ENCODE data around the gene IPO11.
"Not testable (repeated sequence)": the region's sequence is repeated elsewhere in the genome, so short reads cannot be mapped to it uniquely, and the experiment has no call there.

Gene IPO11

DNA sequence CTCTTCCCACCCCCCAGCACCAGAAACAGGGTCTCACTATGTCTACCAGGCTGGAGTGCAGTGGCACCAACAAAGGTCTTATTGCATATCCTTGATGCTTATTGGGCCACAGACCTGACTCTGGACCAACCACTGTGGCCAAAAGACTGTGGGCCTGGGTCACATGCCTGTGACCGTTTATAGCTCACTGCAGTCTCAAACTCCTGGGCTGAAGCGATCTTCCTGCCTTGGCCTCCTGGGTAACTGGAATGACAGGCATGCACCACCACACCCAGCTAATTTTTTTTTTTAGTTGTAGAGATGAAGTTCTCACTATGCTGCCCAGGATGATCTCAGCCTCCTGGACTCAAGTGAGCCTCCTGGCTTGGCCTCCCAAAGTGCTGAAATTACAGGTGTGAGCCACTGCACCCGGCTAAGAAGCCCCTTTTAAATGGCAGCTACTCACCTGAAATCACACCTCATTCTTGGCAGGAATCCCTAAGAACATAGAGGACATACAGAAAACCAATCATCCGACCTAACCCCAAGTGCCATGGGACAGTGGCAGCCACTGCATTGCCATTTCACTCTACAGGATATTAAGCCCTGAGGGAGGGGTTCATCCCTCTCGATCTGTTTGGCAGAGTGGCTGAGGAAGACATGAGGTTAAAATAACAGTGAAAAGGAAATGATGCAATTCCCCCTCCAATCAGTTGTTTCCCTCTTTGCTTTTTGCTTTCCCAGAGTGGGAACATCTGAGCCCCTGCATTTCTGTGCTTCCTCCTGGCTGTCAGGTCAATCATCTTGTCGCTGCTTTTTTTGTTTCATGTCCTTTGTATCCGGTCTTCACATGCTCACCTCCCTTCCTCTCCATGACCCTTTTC lies 240.7 kb downstream of the IPO11 start:
- no peak for DNase-seq

DNA sequence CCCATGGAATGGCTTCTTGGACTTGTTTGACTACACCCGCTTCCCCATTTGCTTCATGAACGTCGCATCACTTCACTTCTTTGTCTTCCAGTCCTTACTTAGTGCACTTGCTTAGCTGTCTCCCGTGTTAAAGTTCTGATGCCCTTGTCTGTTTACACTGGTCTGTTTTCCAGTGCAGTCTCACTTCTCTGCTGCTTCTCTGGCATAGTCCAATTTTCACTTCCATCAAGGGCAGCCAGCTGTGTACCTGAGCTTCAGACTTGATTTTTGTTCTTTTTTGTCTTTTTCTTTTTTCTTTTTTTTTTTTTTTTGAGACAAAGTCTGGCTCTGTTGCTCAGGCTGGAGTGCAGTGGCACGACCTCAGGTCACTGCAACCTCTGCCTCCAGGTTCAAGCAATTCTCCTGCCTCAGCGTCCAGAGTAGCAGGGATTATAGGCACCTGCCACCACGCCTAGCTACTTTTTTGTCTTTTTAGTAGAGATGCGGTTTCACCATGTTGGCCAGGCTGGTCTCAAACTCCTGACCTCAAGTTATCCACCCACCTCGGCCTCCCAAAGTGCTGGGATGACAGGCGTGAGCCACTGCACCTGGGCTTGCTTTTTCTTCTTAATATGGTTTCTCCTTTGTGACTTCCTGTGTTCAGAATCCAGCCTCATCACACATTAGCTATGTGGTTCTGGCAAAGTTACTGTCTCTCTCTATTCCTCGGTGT lies 241.5 kb downstream of the IPO11 start:
- DNase-seq = no peak

DNA sequence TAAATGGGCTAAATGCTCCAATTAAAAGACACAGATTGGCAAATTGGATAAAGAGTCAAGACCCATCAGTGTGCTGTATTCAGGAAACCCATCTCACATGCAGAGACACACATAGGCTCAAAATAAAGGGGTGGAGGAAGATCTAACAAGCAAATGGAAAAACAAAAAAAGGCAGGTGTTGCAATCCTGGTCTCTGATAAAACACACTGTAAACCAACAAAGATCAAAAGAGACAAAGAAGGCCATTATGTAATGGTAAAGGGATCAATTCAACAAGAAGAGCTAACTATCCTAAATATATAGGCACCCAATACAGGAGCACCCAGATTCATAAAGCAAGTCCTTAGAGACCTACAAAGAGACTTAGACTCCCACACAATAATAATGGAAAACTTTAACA lies 245.2 kb downstream of the IPO11 start:
- not testable (repeated sequence) for DNase-seq

DNA sequence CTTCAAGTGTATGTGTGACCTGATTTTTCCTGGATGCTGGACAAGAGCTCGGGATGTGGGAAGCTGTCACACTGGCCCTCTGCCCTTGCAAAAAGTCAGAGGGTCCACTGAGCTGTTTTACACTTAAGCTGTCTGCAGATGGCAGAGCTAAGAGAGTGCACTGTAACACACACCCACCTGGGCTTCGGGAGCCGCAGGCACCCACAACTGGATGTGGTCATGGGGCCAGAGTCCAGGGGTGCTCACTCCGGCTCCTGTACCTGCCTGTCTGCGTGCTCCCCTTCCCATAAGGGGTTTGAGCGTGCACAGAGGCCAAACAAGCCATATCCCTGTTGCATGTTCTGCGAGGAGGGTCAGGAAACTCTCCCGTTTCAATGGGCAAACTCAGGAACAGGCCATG lies 248.6 kb downstream of the IPO11 start:
- DNase-seq = no peak

DNA sequence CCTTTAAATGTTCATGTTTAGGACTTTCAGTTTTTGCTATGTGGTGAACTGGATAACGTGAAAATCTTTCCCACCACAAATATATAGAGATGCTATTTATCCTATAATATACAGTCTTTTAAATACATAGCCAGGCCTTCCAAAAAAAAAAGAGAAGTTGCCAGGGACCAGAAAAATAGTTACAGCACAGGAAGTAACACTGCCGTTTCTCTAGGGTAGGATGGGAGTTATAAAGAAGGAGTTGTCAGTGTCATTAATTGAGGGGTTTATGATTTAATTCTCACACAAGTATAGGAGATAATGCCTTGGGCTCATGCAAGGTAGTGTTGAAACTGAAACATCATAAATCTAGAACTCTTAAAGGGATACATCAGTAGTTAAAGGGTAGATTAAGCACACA lies 250.0 kb downstream of the IPO11 start:
- DNase-seq = no peak

DNA sequence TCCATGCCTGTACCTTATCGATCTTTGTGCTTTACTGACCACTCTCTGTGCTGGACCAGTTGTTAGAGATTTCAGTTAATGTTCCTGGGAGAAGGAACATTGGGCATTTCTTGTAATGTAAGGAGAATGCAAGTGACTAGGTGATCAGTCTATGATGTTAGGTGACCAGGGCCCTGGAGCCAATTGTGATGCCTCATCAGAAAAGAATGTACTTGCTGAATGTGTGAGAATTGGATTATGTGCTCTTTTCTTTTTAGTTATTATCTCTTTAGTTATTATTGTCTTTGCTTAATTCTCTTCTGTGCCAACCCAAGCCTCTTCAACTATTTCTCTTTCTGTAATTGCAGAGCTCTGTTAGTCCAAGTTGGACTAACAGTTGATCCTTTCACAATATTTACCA lies 258.9 kb downstream of the IPO11 start:
- DNase-seq = no peak

DNA sequence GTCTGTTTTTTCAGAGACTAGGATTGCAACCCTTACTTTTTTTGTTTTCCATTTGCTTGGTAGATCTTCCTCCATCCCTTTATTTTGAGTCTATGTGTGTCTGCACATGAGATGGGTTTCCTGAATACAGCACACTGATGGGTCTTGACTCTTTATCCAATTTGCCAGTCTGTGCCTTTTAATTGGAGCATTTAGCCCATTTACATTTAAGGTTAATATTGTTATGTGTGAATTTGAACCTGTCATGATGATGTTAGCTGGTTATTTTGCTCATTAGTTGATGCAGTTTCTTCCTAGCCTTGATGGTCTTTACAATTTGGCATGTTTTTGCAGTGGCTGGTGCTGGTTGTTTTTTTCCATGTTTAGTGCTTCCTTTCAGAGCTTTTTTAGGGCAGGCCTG lies 264.0 kb downstream of the IPO11 start:
- DNase-seq = not testable (repeated sequence)
